IMR-90 (cell line): Measurements from ENCODE around the gene SMAD2. TPM values are rescaled to one million over a fixed set of nuclear protein-coding genes. Genes with fewer than 3 reads are reported as not detected.

ENCODE experiments used
- ATAC-seq: fragments of 200-7000 bp; cut with Tn5 transposase; 2 replicates; pipeline ENCODE4 v1.9.1; 2020; ENCODE audit warnings: low read depth, mild to moderate bottlenecking, moderate library complexity
- BruUV-seq: library from RNA; stranded (reverse); fragments of 400-500 nt; replicated peaks from 2 replicates; lab custom pipeline; 2021; lab: Mats Ljungman, UMichigan
- CTCF ChIA-PET: fragments of 300-600 bp; formaldehyde crosslinking; extraction: SDS; loops from one replicate; lab custom pipeline; 2021; ENCODE audit warnings: antibody characterized with exemption; lab: Yijun Ruan, JAX
- POLR2A ChIA-PET: fragments of 300-600 bp; sonication (Branson Sonifier 250); formaldehyde crosslinking; loops from one replicate; lab custom pipeline; 2022; ENCODE audit warnings: antibody characterized with exemption; ENCODE audit not compliant: unreplicated experiment; lab: Charles Lee
- DNase-seq: peaks from one replicate; pipeline ENCODE4 v3.0.0; 2013
- H2AFZ ChIP-seq: replicated peaks from 2 replicates; pipeline ENCODE3; 2013; ENCODE audit warnings: low read length, mild to moderate bottlenecking; ENCODE audit not compliant: poor library complexity
- H2AK5ac ChIP-seq: 2 replicates; pipeline ENCODE4 v1.6.1; 2013; ENCODE audit warnings: low read depth, low read length, inconsistent platforms
- H2AK9ac ChIP-seq: replicated peaks from 2 replicates; pipeline ENCODE3; 2013; ENCODE audit warnings: mild to moderate bottlenecking, low read depth, low read length, moderate library complexity; ENCODE audit not compliant: poor library complexity
- H2BK120ac ChIP-seq: 2 replicates; pipeline ENCODE4 v1.6.1; 2013; ENCODE audit warnings: low read depth, low read length, inconsistent platforms
- H2BK15ac ChIP-seq: 3 replicates; pipeline ENCODE4 v1.6.1; 2013; ENCODE audit warnings: low read depth, low read length, inconsistent platforms
- H2BK20ac ChIP-seq: 2 replicates; pipeline ENCODE4 v1.6.1; 2013; ENCODE audit warnings: low read depth, mild to moderate bottlenecking, inconsistent platforms, low read length, moderate library complexity
- H2BK5ac ChIP-seq: 2 replicates; pipeline ENCODE4 v1.6.1; 2013; ENCODE audit warnings: mild to moderate bottlenecking, low read depth, low read length, inconsistent platforms; ENCODE audit not compliant: poor library complexity, severe bottlenecking
- H3K14ac ChIP-seq: replicated peaks from 2 replicates; pipeline ENCODE4 v1.6.1; 2013; ENCODE audit warnings: low read depth, low read length, inconsistent platforms
- H3K18ac ChIP-seq: 2 replicates; pipeline ENCODE4 v1.6.1; 2013; ENCODE audit warnings: low read depth, low read length, control low read depth
- H3K23ac ChIP-seq: 2 replicates; pipeline ENCODE4 v1.6.1; 2013; ENCODE audit warnings: low read depth, low read length, inconsistent platforms
- H3K27ac ChIP-seq: 2 replicates; pipeline ENCODE4 v1.5.1; 2013; ENCODE audit warnings: mild to moderate bottlenecking, control low read depth, low read length; ENCODE audit not compliant: insufficient read depth
- H3K27me3 ChIP-seq: 2 replicates; pipeline ENCODE4 v1.6.1; 2013; ENCODE audit warnings: low read length; ENCODE audit not compliant: control insufficient read depth, insufficient read depth
- H3K36me3 ChIP-seq: 2 replicates; pipeline ENCODE4 v1.6.1; 2013; ENCODE audit warnings: low read length, mixed read lengths; ENCODE audit not compliant: control insufficient read depth, insufficient read depth
- H3K4ac ChIP-seq: 2 replicates; pipeline ENCODE4 v1.6.1; 2013; ENCODE audit warnings: low read depth, low read length, inconsistent platforms
- H3K4me1 ChIP-seq: 2 replicates; pipeline ENCODE4 v1.6.1; 2013; ENCODE audit warnings: low read length, mixed read lengths; ENCODE audit not compliant: control insufficient read depth, insufficient read depth
- H3K4me2 ChIP-seq: 2 replicates; pipeline ENCODE4 v1.6.1; 2013; ENCODE audit warnings: low read depth, mild to moderate bottlenecking, control low read depth, low read length, moderate library complexity
- H3K4me3 ChIP-seq: 2 replicates; pipeline ENCODE4 v1.5.1; 2013; ENCODE audit warnings: low read depth, mild to moderate bottlenecking, control low read depth, low read length, moderate library complexity; ENCODE audit not compliant: insufficient read depth
- H3K56ac ChIP-seq: 2 replicates; pipeline ENCODE4 v1.6.1; 2013; ENCODE audit warnings: low read length, inconsistent platforms; ENCODE audit not compliant: insufficient read depth; ENCODE audit errors: extremely low read depth
- H3K79me1 ChIP-seq, 2 experiments: 2 replicates each; pipeline ENCODE4 v1.6.1; 2013; ENCODE audit warnings: low read length in 2 of 2, inconsistent platforms in 1 of 2, low read depth in 1 of 2
- H3K9ac ChIP-seq: 2 replicates; pipeline ENCODE4 v1.6.1; 2013; ENCODE audit warnings: low read depth, low read length, control low read depth
- H3K9me1 ChIP-seq: 2 replicates; pipeline ENCODE4 v1.6.1; 2013; ENCODE audit warnings: low read length, inconsistent platforms; ENCODE audit not compliant: insufficient read depth
- H3K9me3 ChIP-seq: 2 replicates; pipeline ENCODE4 v1.6.1; 2013; ENCODE audit warnings: low read length; ENCODE audit not compliant: control insufficient read depth, insufficient read depth
- H4K20me1 ChIP-seq: 2 replicates; pipeline ENCODE4 v1.6.1; 2013; ENCODE audit warnings: low read length, inconsistent platforms; ENCODE audit not compliant: insufficient read depth
- H4K5ac ChIP-seq: 2 replicates; pipeline ENCODE4 v1.6.1; 2013; ENCODE audit warnings: mild to moderate bottlenecking, low read depth, low read length, control low read depth
- H4K8ac ChIP-seq, 2 experiments: 2 replicates each; pipeline ENCODE4 v1.6.1; 2013; ENCODE audit warnings: low read depth in 2 of 2, low read length in 2 of 2, control low read depth in 1 of 2, inconsistent platforms in 1 of 2
- H4K91ac ChIP-seq: 2 replicates; pipeline ENCODE4 v1.6.1; 2013; ENCODE audit warnings: low read depth, low read length, inconsistent platforms; ENCODE audit not compliant: insufficient read depth
- MAFK ChIP-seq: IDR thresholded peaks from 2 replicates; pipeline ENCODE4 v1.6.1; 2012; ENCODE audit warnings: low read depth, low read length, improper control_type of control experiment
- POLR2A ChIP-seq: IDR thresholded peaks from 2 replicates; pipeline ENCODE4 v1.6.1; 2012; ENCODE audit warnings: mild to moderate bottlenecking, low read depth, low read length
- USF2 ChIP-seq: fragments of 150-350 bp; IDR thresholded peaks from 2 replicates; pipeline ENCODE4 v1.6.1; 2017; ENCODE audit warnings: mild to moderate bottlenecking, antibody characterized with exemption, low read length, low read depth
- dilution Hi-C: fragments of 300-500 bp; cut with HindIII; formaldehyde crosslinking; loops from one replicate; pipeline ENCODE4 v1.14.3; 2018; ENCODE audit warnings: low sequenced_read_pairs; ENCODE audit not compliant: unreplicated experiment
- in situ Hi-C: fragments of 300-500 bp; cut with MboI; formaldehyde crosslinking; loops from 3 replicates; pipeline ENCODE4 v1.14.3; 2019; ENCODE audit warnings: low sequenced_read_pairs, inconsistent platforms, mixed read lengths
- intact Hi-C: fragments of 100-400 bp; cut with micrococcal nuclease; formaldehyde crosslinking; loops from 2 replicates; pipeline ENCODE4 v1.10.0; 2022
- polyA plus RNA-seq, 3 experiments: library from polyadenylated mRNA; depleted of rRNA; stranded (reverse); fragments of >200 nt; gene quantifications; 2 replicates each; pipeline ENCODE4 v1.2.3, GENCODE V29; 2012; ENCODE audit warnings: low replicate concordance in 1 of 3
- total RNA-seq: library from RNA; depleted of rRNA; stranded (reverse); fragments of >200 nt; gene quantifications from 2 replicates; pipeline ENCODE4 v1.2.3, GENCODE V29; 2012

Gene SMAD2
- total and polyA plus RNA-seq, 2 of the 4 experiments (the other 2 are of a cell fraction), result 41.7 to 171 TPM

- H2AFZ ChIP-seq, result no peak overlapping the region
- H3K27me3 ChIP-seq, result no peaks in the 10 kb centered on the region
- H4K5ac ChIP-seq, result no peak overlapping the region
- POLR2A ChIA-PET, result no interaction called here
- intact Hi-C loops (no loop called here), dilution Hi-C loops (no loop called here), in situ Hi-C loops (no loop called here)
- H3K56ac ChIP-seq, result no peak overlapping the region
- no peak overlapping the region for H2BK5ac ChIP-seq
- no peak overlapping the region for H2BK20ac ChIP-seq
- no peak overlapping the region for H3K18ac ChIP-seq
- H3K36me3 ChIP-seq, result peaks cover 2% of the 10 kb centered on the region; the same call in 1 of the 2 replicates
- TF ChIP-seq USF2, result no peak
- no peak for TF ChIP-seq POLR2A
- no peak for TF ChIP-seq MAFK
- no peak overlapping the region for H4K91ac ChIP-seq
- no peak overlapping the region for H3K14ac ChIP-seq
- H3K27ac ChIP-seq, result no peak overlapping the region
- H3K4me3 ChIP-seq, result no peak overlapping the region
- no TSS peak for BruUV-seq
- ATAC-seq (no peak), DNase-seq (no peak)
- H3K4me1 ChIP-seq, result no peaks in the 10 kb centered on the region
- peaks cover 12% of the 10 kb centered on the region for H4K20me1 ChIP-seq
- H2AK9ac ChIP-seq, result no peak overlapping the region
- H3K79me1 ChIP-seq, result peaks cover 15 to 36% of the 10 kb centered on the region in 2 experiments; a peak in 3 of 4 replicates
- no peak overlapping the region for H4K8ac ChIP-seq
- H2AK5ac ChIP-seq, result no peak overlapping the region
- no peak overlapping the region for H3K4me2 ChIP-seq
- H2BK120ac ChIP-seq, result no peak overlapping the region
- no peak overlapping the region for H2BK15ac ChIP-seq
- no peak overlapping the region for H3K9ac ChIP-seq
- H3K9me3 ChIP-seq, result no peaks in the 10 kb centered on the region
- H3K9me1 ChIP-seq, result peaks cover 7% of the 10 kb centered on the region; the same call in 1 of the 2 replicates
- no peak overlapping the region for H3K23ac ChIP-seq
- no peak overlapping the region for H3K4ac ChIP-seq
- CTCF ChIA-PET, result no interaction called here
Observed at GRCh38 chr18:47873625-47874024, 56.8 kb downstream of the SMAD2 start.
